OCI-LY3 (cell line): Measurements from ENCODE around the gene FAM163B.

Source experiments
- EZH2phosphoT487 ChIP-seq: fragments of 200-600 bp; shearing (Covaris generic); IDR thresholded peaks from 2 replicates; pipeline ENCODE4 v1.6.1; 2018; ENCODE audit warnings: antibody characterized with exemption, mixed run types, low read depth
- TF ChIP-seq, protein P1 (sequence below): fragments of 200-600, 300-600 bp; sonication (generic); IDR thresholded peaks from 2 replicates; pipeline ENCODE4 v1.5.1; 2014; ENCODE audit warnings: antibody characterized with exemption, low read length, low read depth

DNA sequence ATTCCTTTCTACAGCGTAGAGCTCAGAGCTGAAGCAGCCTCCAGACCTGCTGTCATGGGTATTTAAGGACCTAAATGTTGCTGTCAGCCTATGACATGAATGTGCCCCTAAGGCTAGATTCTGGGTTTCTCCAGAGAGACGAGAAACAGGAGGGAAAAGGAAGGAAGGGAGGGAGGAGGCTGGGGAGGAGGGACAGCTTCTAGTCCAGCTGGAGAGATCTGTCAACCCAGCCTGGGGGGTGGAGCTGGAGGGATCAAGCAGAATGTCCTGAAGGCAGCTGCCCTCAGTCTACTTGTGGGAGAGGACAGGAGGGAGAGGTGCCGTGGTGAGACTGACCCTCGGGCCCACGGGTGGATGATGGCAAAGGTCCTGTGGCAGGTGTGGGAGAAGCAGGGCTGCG lies 25.9 kb upstream of the FAM163B start:
- TF ChIP-seq, protein P1, sequence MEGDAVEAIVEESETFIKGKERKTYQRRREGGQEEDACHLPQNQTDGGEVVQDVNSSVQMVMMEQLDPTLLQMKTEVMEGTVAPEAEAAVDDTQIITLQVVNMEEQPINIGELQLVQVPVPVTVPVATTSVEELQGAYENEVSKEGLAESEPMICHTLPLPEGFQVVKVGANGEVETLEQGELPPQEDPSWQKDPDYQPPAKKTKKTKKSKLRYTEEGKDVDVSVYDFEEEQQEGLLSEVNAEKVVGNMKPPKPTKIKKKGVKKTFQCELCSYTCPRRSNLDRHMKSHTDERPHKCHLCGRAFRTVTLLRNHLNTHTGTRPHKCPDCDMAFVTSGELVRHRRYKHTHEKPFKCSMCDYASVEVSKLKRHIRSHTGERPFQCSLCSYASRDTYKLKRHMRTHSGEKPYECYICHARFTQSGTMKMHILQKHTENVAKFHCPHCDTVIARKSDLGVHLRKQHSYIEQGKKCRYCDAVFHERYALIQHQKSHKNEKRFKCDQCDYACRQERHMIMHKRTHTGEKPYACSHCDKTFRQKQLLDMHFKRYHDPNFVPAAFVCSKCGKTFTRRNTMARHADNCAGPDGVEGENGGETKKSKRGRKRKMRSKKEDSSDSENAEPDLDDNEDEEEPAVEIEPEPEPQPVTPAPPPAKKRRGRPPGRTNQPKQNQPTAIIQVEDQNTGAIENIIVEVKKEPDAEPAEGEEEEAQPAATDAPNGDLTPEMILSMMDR = no peak
- no peak for TF ChIP-seq EZH2phosphoT487
